Activated T-cell treated with anti-CD3 and anti-CD28 coated beads for 4 hours (primary cell): ENCODE measurements around the gene F11.
"Not testable (repeated sequence)": the region's sequence is repeated elsewhere in the genome, so short reads cannot be mapped to it uniquely, and the experiment has no call there.

ENCODE experiments used
- DNase-seq: peaks from one replicate; pipeline ENCODE4 v3.0.0-alpha.2; 2020

The F11 gene

DNA sequence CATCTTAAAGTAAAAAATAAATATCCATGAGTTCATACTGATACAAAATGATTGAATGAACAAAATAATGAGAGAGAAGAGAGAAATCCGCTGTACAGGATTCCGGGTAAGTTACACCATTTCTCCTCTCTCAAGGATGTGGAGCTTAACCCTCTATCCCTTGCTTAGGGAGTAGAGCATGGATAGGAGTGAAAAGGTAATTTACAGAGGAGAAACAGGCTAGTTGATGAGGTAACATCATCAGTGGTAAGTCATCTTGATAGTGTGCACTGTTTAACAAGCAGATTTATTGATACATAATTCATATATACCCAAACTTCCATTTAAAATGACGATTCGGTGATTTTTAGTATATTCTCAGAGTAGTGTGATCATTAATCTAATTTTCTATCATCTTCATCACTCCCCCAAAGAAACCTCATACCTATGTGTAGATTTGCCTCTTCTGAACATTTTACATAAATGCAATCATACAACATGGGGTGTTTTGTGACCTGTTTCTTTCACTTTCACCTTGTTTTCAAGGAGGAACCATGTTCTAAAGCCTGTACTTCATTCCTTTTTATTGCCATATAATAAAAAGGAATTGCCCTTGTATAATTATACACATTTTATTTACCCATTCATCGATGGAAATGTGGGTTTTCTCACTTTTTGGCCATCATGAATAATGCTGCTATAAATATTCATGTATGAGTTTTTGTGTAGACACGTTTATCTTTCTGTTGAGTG, 34.8 kb downstream of the F11 start:
- DNase-seq, result no peak

DNA sequence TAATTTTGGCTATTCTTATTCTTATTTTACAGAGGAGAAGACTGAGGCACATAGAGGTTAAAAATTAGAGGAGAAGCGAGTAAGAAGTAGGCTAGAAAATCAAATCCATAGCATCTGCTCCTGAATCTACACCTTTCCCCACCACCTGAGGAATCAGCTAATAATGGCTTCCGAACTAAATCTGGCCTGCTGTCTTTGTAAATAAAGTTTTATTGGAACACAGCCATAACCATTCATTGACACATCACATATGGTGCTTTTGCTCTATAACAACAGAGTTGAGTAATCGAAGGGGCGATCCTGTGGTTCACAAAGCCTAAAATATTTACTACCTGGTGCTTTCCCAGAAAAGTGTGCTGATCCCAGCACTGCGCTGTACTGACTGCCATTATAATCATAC, 38.2 kb downstream of the F11 start:
- DNase-seq, result no peak

DNA sequence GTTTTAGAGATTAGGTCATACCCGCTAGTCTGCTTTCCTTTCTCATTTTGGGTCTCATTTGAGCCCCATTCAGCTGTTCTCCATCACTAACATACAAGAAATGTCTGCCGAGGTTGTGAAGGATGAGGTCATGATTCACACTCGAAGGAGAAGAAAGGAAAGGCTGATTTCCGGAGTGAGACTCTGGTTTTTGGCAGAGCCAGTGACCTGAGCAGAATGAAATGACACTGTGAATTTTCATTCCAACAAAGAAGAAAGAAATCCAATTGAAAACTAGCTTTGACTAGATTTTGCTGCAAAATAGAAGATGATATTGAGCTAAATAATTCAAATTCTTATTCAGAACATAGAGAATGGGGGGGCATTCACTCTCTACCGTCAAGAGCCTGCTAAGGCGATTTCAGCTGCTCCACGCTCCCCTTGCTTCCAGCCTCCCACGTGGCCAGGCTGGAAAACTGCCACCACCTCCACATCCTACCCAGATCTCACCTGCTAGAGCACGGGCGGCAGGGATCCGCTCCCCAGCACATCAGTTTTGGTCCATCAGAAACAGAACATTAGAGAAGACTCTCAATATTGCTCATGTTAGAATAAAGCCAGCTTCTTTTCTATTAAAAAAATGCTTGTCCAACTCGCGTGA, 39.0 kb downstream of the F11 start:
- no peak for DNase-seq

DNA sequence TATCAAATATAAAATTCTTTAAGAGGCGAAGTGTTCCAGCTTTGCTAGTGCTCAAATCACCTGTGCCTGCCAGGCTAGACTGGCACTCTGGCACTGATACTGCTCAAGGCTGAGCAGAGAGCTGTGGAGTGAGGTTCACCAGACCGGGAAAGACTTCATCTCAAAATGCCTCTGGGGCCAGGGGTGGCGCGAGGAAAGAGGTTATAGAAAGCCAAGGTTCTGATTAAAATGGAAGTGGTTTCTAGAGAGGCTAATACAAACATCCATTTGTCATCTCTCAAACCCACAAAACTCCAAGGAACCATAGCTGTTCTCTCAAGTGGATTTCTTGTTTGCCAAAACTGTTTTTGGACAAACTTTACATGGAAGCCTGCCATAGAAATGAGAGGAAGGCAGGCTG, 41.5 kb downstream of the F11 start:
- DNase-seq, result no peak

DNA sequence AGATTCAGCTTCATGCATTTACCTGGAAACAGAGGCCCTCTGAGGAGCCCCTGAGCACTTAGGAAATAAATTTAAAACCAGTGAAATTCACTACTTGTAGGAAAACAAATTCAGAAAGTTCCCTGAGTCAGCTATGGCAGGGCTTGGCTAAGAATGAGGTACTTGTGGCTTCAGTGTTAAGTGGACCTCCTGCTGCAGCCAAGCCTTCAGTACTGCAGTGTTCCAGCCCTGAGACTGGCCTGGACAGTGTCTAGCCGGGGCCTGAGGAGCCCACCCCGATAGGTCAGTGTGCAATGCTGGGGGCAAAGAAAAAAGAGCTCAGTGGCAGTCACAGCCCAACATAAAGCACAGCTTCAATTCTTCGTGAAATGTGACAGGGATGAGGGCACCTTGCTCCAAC, 41.9 kb downstream of the F11 start:
- DNase-seq, result no peak

DNA sequence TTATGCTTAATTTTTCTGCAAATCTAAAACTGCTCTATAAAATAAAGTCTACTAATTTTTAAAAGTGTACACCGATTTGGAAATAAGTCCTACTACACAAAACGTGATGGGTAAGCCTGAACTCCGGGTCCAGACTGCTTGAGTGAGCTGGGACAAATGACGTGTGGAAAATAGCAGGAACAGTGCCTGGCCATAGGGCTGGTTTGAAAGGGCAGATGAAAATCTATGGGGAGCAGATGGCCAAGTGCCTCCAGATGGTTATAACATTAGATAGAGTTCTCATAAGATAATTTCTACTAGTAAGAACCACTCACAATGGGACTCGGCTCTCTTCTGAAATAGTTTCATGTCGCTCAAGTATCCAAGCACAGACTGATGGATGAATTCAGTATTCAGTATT, 52.5 kb downstream of the F11 start:
- no peak for DNase-seq

DNA sequence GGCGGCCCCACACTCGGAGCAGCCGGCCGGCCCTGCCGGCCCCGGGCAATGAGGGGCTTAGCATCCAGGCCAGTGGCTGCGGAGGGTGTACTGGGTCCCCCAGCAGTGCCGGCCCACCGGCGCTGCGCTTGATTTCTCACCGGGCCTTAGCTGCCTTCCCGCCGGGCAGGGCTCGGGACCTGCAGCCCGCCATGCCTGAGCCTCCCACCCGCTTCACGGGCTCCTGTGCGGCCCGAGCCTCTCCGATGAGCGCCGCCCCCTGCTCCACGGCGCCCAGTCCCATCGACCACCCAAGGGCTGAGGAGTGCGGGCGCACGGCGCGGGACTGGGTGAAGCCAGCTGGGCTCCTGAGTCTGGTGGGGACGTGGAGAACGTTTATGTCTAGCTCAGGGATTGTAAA, 58.7 kb downstream of the F11 start:
- not testable (repeated sequence) for DNase-seq

DNA sequence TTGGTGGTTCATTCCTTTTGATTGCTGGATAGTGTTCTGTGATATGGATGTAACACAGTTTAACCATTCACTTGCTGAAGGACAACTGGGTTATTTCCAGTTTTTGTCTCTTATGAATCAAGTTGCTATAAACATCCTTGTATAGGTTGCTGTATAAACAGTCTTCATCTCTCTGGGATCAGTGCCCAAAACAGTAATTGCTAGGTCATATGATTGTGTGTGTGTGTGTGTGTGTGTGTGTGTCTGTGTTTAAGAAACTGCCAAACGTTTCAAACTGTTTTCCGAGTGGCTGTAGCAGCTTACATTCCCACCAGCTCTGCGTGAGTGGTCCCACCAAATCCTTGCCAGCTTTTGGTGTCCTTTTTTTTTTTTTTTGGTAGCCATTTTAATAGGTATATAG, 60.4 kb downstream of the F11 start:
- DNase-seq, result no peak

DNA sequence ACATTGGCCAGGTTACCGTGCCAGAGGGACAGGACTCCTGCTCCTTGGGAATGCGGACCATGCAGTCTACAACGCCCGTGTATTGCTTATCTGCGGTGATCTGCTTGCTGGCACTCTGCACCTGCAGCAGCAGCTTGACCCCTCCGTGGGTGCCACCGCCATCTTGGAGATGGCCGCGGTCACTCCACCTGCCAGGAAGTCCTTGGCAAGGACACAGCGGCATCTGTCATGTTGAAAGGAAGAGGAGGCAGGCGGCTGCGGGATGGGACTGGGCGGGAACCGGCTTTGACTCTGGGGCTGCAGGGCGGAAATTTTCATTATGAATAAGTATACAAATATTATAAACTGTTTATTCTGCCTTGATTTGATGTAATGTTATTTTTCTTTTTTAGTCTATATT, 63.4 kb downstream of the F11 start:
- no peak for DNase-seq

DNA sequence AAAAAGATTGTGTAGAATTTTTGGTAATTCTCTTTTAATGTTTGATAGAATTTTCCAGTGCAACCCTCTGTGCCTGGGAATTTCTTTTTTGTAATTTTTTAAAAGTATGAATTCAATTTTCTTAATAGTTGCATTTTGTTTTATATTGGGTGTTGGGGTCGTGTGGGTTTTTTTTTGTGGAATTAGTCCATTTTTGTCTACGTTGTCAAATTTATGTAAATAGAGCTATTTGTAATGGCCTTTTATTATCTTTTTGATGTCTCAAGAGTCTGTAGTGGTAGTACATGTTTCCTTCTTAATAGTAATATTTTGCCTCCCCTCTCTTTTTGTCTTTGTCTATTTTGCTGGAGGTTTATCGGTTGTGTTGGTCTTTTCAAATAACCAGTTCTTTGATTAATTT, 64.4 kb downstream of the F11 start:
- DNase-seq, result no peak

DNA sequence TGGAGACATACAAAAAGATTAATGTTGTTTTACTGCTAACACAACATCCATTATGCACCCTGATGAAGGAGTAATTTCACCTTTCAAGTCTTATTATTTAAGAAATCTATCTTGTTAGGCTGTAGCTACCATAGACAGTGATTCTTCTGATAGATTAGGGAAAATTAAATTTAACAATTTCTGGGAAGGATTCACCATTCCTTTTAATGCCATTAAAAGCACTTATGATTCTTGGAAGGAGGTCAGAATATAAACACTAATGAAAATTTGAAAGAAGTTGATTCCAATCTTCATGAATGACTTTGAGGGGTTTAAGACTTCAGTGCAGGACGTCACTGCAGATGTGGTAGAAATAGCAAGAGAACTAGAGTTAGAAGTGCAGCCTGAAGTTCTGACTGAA, 69.8 kb downstream of the F11 start:
- no peak for DNase-seq
